HG03280 (cell line): Measurements from ENCODE around the gene ASRGL1.
"Not testable (repeated sequence)": the region's sequence is repeated elsewhere in the genome, so short reads cannot be mapped to it uniquely, and the experiment has no call there.

Source experiments
- ATAC-seq: cut with Tn5 transposase; IDR thresholded peaks from one replicate; pipeline ENCODE4 v1.9.1; 2021; ENCODE audit warnings: mild to moderate bottlenecking, moderate library complexity; ENCODE audit not compliant: unreplicated experiment

ASRGL1 gene

GRCh38 chr11:62352355-62353336 lies 15.4 kb downstream of the ASRGL1 start:
- no peak for ATAC-seq

GRCh38 chr11:62353841-62354240 lies 16.6 kb downstream of the ASRGL1 start:
- ATAC-seq, result no peak

- ATAC-seq, result no peak
Observed at GRCh38 chr11:62358273-62358672, 21.0 kb downstream of the ASRGL1 start.

- no peak for ATAC-seq
Observed at GRCh38 chr11:62359475-62359874, 22.2 kb downstream of the ASRGL1 start.

- no peak for ATAC-seq
Observed at GRCh38 chr11:62360685-62361084, 23.4 kb downstream of the ASRGL1 start.

GRCh38 chr11:62368861-62369477 lies 31.7 kb downstream of the ASRGL1 start:
- not testable (repeated sequence) for ATAC-seq

- no peak for ATAC-seq
Observed at GRCh38 chr11:62370743-62371440, 33.6 kb downstream of the ASRGL1 start.

- no peak for ATAC-seq
Observed at GRCh38 chr11:62372871-62373270, 35.6 kb downstream of the ASRGL1 start.

GRCh38 chr11:62373464-62374119 lies 36.3 kb downstream of the ASRGL1 start:
- ATAC-seq, result no peak

GRCh38 chr11:62374801-62375200 lies 37.6 kb downstream of the ASRGL1 start:
- no peak for ATAC-seq

- not testable (repeated sequence) for ATAC-seq
Observed at GRCh38 chr11:62378459-62379063, 41.3 kb downstream of the ASRGL1 start.

GRCh38 chr11:62379586-62379985 lies 42.3 kb downstream of the ASRGL1 start:
- not testable (repeated sequence) for ATAC-seq

GRCh38 chr11:62380821-62381245 lies 43.6 kb downstream of the ASRGL1 start:
- not testable (repeated sequence) for ATAC-seq

GRCh38 chr11:62383822-62384221 lies 46.6 kb downstream of the ASRGL1 start:
- ATAC-seq, result no peak

- ATAC-seq, result peak; percentile 48
Observed at GRCh38 chr11:62386083-62386482, 48.8 kb downstream of the ASRGL1 start.

- ATAC-seq, result no peak
Observed at GRCh38 chr11:62387381-62387780, 50.1 kb downstream of the ASRGL1 start.

- no peak for ATAC-seq
Observed at GRCh38 chr11:62388999-62389398, 51.8 kb downstream of the ASRGL1 start.

GRCh38 chr11:62390237-62390636 lies 53.0 kb downstream of the ASRGL1 start:
- ATAC-seq, result no peak

- ATAC-seq, result no peak
Observed at GRCh38 chr11:62390722-62391121, 53.5 kb downstream of the ASRGL1 start.

GRCh38 chr11:62391642-62392425 lies 54.6 kb downstream of the ASRGL1 start:
- ATAC-seq, result no peak
